HG03460 (cell line): Measurements from ENCODE around the gene IL6R.
"Not testable (repeated sequence)": the region's sequence is repeated elsewhere in the genome, so short reads cannot be mapped to it uniquely, and the experiment has no call there.

Experiments
- ATAC-seq: cut with Tn5 transposase; IDR thresholded peaks from one replicate; pipeline ENCODE4 v1.9.1; 2021; ENCODE audit not compliant: unreplicated experiment

IL6R gene

GRCh38 chr1:154479764-154480421 is 74.8 kb downstream of the IL6R start:
- ATAC-seq, result no peak

GRCh38 chr1:154481053-154481452 is 75.9 kb downstream of the IL6R start:
- no peak for ATAC-seq

GRCh38 chr1:154483941-154484803 is 79.0 kb downstream of the IL6R start:
- no peak for ATAC-seq

GRCh38 chr1:154485106-154485505 is 80.0 kb downstream of the IL6R start:
- no peak for ATAC-seq

- no peak for ATAC-seq
Observed at GRCh38 chr1:154485910-154486496, 80.9 kb downstream of the IL6R start.

- not testable (repeated sequence) for ATAC-seq
Observed at GRCh38 chr1:154486756-154487155, 81.6 kb downstream of the IL6R start.

DNA sequence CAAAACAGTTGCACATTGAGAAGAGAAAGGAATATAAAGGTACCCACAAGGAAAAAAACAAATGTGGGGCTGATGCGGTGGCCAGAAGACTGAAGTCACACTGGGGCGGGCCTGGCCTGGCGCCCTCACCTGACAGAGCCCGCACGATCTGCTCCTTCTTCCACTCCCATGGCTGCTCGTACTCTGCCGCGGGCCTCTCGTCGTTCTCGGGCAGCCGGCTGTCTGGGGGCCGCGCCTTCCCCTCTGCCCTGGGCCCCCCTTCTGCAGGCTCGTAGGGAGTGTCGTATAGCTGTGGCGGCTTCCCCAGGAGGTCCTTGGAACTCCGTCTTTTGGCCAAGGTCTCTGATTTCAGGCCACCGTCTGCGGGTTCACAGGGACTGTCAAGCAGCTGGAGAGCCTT is 83.8 kb downstream of the IL6R start:
- ATAC-seq, result no peak

GRCh38 chr1:154489695-154490274 is 84.6 kb downstream of the IL6R start:
- no peak for ATAC-seq

- no peak for ATAC-seq
Observed at GRCh38 chr1:154490317-154490716, 85.2 kb downstream of the IL6R start.

DNA sequence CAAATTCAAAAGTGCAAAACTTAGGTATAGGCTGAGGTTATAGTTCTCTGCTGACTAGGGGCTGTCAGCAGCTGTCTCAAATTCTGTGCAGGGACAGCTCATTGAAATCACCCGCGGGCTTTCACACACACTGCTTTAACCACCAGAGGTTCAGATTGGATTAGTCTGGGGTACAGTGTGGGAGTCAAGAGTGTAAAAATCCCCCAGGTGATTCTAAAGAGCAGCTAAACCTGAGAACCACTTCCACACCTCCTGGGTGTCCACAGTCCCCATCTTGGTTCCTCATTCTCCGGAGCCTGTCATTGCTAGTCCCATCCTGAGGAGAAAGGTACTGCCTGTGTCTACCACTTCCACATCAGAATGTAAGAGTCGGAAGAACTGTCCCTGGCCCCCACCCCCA is 87.0 kb downstream of the IL6R start:
- no peak for ATAC-seq

DNA sequence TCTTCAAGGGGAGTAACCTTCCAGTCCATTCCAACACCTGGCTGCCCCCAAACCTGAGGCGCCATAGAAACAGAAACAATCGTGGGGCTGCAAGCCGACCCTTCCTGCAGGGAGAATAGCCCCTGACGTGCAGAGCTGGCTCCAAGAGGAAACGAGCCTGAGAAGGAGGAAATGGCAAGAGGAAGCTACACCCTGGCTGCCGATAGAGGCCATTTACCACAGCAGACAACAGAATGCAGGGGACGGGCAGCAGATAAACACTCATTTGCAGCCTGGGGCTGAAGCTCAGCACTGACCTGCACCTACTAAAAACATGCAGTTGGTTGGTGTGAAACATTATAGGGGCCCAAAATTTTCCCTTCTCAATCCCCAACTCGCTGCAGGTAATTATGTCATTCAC is 88.1 kb downstream of the IL6R start:
- no peak for ATAC-seq

- ATAC-seq, result no peak
Observed at GRCh38 chr1:154495496-154496273, 90.5 kb downstream of the IL6R start.

DNA sequence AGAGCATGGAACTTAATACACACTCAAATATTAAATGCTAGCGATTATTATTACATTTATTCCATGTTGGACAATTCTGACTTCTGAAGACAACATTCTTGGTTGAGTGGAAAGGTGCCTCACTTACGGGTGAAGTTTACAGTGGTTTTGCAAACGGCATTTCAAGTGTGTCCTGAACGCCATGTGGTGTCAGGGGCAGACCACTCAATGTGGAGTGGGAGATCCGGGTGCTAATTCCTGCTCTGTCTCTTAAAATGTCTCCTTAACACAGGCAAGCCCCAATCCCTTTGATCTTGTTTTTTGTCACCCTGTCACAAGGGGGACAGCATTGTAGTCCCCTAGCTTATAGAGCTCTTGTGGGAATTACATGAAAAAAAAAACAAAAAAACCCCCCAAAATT is 91.2 kb downstream of the IL6R start:
- no peak for ATAC-seq

GRCh38 chr1:154497026-154497806 is 92.1 kb downstream of the IL6R start:
- ATAC-seq, result no peak

GRCh38 chr1:154499446-154499845 is 94.3 kb downstream of the IL6R start:
- ATAC-seq, result no peak

DNA sequence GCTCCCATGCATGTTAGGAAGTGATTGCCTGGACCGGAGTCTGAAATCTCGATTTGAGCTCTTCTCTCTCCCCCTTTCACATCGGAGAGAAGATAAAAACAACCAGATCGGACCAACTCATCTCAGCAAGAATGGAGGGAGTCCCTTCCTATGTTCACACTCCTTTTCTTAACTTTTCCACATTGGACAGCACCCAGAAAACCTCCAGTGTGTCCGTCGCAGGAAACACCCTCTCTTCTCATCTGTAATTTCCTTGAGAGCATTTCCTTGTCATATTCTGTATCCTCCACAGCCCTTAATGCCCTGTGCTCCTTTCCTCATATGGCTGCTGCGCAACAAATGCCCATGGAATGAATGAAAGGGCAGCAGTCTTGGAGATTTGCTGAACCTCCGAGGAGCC is 95.4 kb downstream of the IL6R start:
- ATAC-seq, result no peak

DNA sequence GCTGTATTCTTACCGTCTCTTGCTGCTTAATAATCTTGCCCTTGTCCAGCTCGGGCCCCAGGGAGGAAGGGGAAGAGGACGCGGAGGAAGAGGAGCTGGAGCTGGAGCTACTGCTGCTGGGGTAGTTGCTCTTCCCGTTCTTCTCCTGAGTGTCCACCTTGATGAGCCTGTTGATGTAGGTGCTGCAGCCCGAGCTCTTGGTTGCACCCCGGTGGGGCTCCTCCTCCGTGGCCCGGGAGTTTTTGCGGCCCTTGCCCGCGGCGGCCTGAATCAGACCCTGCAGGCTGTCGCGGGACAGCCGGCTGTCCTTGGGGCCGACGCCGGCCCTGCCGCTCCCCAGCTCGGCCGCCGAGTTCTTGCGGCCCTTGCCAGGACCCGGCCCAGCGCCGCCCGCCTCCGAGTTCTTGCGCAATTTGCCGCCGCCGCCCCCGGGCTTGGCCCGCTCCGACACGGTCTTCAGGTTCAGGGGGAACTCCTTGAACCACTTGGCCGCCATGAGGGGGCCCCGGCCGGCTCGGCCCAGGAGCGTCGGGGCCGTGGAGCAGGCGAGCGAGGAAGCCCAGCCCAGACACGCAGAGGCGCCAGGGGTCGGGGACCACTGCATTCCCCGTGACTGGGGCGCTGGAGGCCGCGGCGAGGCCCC is 96.4 kb downstream of the IL6R start:
- ATAC-seq, result no peak

DNA sequence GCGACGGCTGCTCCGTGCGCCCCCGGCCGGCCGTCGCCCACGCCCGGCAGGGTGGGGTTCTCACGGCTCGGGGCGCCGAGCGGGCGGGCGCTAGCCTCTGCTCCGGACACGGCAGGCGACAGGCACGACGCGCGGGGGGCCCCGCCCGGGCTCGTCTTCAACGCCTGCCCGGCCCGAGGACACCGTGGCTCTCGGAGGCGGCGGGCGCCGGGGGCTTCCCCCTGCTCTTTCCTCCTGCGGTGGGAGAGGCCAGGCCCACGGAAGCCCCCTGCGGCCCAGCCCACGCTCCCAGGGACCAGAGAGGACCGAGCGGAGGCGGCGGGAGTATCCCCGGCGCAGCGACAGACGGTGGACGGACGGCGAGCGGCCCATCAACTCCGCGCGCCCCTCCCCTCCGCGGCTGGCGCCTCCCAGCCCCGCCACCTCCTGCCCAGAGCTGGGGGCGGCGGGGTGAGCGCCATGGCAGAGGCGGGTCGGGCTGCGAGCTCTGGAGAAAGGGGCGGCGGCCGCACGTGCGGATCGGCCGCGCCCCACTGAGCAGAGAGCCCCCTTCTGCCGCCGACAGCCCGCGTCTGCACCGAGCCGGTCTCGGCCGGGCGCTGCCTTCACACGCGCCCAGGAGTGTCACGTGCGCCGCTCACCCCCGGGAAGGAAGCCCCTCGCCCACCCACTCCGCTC is 97.1 kb downstream of the IL6R start, which contains the start of the genes SHE and TDRD10:
Gene SHE, minus strand, starts transcription at position 347 of the 678 bp plus-strand sequence. CDS start 386 bp downstream, outside the sequence.
Gene TDRD10, plus strand, starts transcription at position 154 of the 678 bp plus-strand sequence. CDS start 4,685 bp downstream, outside the sequence.
- ATAC-seq, result no peak

GRCh38 chr1:154502744-154503115 is 97.6 kb downstream of the IL6R start:
- ATAC-seq, result no peak
